ENCODE results near the gene TSKU.

- TF ChIP-seq CTCF (IDR thresholded peaks at IDR 0.05) (no peak), POLR2A (IDR thresholded peaks at IDR 0.05) (no peak)
Measured at GRCh38 chr11:76789443-76789719, 6.2 kb downstream of the TSKU start.

Measured in Peyer's patch (tissue), 4 donors.